ENCODE results near the gene MIEF1. TPM values are rescaled to one million over a fixed set of nuclear protein-coding genes. Genes with fewer than 3 reads are reported as not detected.

Gene MIEF1
- total and polyA plus RNA-seq, 2 experiments from 2014 or later, result 13.2 to 40.1 TPM

GRCh38 chr22:39462443-39463221 lies 39.5 kb upstream of the MIEF1 start:
- Histone ChIP-seq H3F3A (replicated peaks; ENCODE audit: low read depth) (no peaks in the 10 kb centered on the region), H4K20me1 (replicated peaks; ENCODE audit: insufficient read depth) (no peaks in the 10 kb centered on the region), H2AFZ (no peak overlapping the region), H3K79me2 (replicated peaks; ENCODE audit: insufficient read depth) (no peaks in the 10 kb centered on the region), H3K36me3 (ENCODE audit: insufficient read depth) (no peaks in the 10 kb centered on the region), H3K4me3 (no peak overlapping the region), H3K9me2 (ENCODE audit: insufficient read depth) (no peaks in the 10 kb centered on the region), H3K27ac (ENCODE audit: low read depth) (no peak overlapping the region), H3K4me1 (ENCODE audit: insufficient read depth) (peaks cover 3% of the 10 kb centered on the region; the same call in 1 of the 2 replicates), H3K4me2 (no peak overlapping the region), H3K27me3 (ENCODE audit: insufficient read depth) (peaks cover 11% of the 10 kb centered on the region)
- TF ChIP-seq ZNF114 (CRISPR knock-in tag; IDR thresholded peaks at IDR 0.05) (no peak), EZH2 (IDR thresholded peaks at IDR 0.05; ENCODE audit: low read depth, unreplicated experiment) (no peak), EZH2phosphoT487 (IDR thresholded peaks at IDR 0.05; ENCODE audit: unreplicated experiment) (no peak), REST (IDR thresholded peaks at IDR 0.05; ENCODE audit: unreplicated experiment) (no peak), CTCF (conservative IDR thresholded peaks at IDR 0.05; ENCODE audit: low read depth in 2 of 2) (peak; percentile 39 to 83), ZNF462 (CRISPR knock-in tag; IDR thresholded peaks at IDR 0.05) (no peak)
- H3K9me3 Mint-ChIP-seq, result no peaks in the 10 kb centered on the region
- H3K36me3 Mint-ChIP-seq (ENCODE audit: low read depth), result no peaks in the 10 kb centered on the region
- no peak overlapping the region for H3K27ac Mint-ChIP-seq
- ATAC-seq (peak; percentile 65), DNase-seq (ENCODE audit: low spot score) (peak; percentile 53)
- peaks cover 11% of the 10 kb centered on the region for H3K4me1 Mint-ChIP-seq
- H3K4me3 Mint-ChIP-seq, result no peak overlapping the region
- peaks cover 31% of the 10 kb centered on the region for H3K27me3 Mint-ChIP-seq (ENCODE audit: insufficient read depth, low read depth, poor library complexity)

All from GM23338 (cell line).